ENCODE measurements around the gene CDHR4.

CDHR4 gene

DNA sequence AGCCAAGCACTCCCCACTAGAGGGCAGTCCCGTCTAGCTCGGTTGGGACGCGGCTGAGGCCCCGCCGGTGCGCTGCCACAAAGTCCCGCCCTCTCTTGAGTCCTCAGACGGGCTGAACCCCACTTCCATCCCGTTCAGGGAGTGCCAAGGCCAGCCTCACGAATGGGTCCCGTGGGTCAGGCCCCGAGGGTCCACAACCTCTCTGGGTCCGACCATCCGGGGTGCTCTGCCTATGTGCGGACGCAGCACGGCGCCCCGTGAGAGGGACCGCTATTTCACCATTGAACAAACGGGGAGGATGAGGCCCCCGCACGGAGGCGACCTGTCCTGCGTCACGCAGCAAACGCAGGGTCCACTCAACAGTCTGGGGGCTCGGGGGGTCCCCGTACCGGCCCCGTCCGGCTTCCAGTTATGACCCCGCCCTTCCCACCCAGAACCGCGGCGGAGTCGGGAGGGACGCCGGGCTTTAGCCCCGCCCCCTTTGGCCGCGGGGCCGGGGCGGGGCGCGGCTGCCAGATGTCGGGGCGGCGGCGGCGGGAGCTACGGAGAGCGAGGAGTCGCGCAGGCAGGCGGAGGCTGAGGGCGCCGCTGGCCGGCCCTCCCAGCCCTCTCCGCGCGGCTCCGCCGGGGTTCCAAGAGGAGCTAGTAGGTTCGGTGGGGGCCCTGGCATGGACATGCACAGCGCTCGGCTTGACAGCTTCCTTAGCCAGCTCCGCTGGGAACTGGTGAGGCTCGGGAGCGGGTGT is 3.2 kb upstream of the CDHR4 start, which contains the start of gene INKA1:
Gene INKA1, plus strand, starts transcription at position 543 of the 746 bp plus-strand sequence. Its CDS starts 132 bp downstream, at position 675.
- peak within 1 kb of the TSS; percentile 59 for H3K9ac ChIP-seq (ENCODE audit: low read depth, low read length)
- H3K27me3 ChIP-seq (ENCODE audit: insufficient read depth, low read length, poor library complexity): peaks cover 21% of the 10 kb centered on the region
- H3K79me2 ChIP-seq (ENCODE audit: insufficient read depth, low read length): no peaks in the 10 kb centered on the region
- H3K27ac ChIP-seq (ENCODE audit: low read length): peak within 1 kb of the TSS; percentile 35; the same call in 1 of the 2 replicates
- peaks cover 55% of the 10 kb centered on the region for H3K4me1 ChIP-seq (ENCODE audit: insufficient read depth, low read length)
- TF ChIP-seq EZH2 (IDR thresholded peaks at IDR 0.05; ENCODE audit: borderline replicate concordance, low read depth, low read length, severe bottlenecking): no peak
- TF ChIP-seq, protein P1, sequence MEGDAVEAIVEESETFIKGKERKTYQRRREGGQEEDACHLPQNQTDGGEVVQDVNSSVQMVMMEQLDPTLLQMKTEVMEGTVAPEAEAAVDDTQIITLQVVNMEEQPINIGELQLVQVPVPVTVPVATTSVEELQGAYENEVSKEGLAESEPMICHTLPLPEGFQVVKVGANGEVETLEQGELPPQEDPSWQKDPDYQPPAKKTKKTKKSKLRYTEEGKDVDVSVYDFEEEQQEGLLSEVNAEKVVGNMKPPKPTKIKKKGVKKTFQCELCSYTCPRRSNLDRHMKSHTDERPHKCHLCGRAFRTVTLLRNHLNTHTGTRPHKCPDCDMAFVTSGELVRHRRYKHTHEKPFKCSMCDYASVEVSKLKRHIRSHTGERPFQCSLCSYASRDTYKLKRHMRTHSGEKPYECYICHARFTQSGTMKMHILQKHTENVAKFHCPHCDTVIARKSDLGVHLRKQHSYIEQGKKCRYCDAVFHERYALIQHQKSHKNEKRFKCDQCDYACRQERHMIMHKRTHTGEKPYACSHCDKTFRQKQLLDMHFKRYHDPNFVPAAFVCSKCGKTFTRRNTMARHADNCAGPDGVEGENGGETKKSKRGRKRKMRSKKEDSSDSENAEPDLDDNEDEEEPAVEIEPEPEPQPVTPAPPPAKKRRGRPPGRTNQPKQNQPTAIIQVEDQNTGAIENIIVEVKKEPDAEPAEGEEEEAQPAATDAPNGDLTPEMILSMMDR (IDR thresholded peaks at IDR 0.05; ENCODE audit: borderline replicate concordance, extremely low read depth, low read length, poor library complexity, severe bottlenecking): no peak
- H3K4me2 ChIP-seq (ENCODE audit: insufficient read depth, low read length): peak within 1 kb of the TSS; percentile 100
- H3K9me3 ChIP-seq (ENCODE audit: insufficient read depth, low read length, severe bottlenecking): no peaks in the 10 kb centered on the region
- ATAC-seq (ENCODE audit: insufficient read depth, low read depth) (peak; percentile 81), DNase-seq (peak; percentile 85)
- H3K4me3 ChIP-seq (ENCODE audit: low read depth in 1 of 2, low read length in 2 of 2): peak within 1 kb of the TSS; percentile 40 to 98
- peaks cover 18% of the 10 kb centered on the region for H4K20me1 ChIP-seq (ENCODE audit: insufficient read depth, low read length)
- H2AFZ ChIP-seq (ENCODE audit: low read depth, low read length): peak within 1 kb of the TSS; percentile 100
- no peaks in the 10 kb centered on the region for H3K36me3 ChIP-seq (ENCODE audit: insufficient read depth, low read length)

- TF ChIP-seq, protein P1 (IDR thresholded peaks at IDR 0.05; ENCODE audit: borderline replicate concordance, extremely low read depth, low read length, poor library complexity, severe bottlenecking): no peak
- TF ChIP-seq EZH2 (IDR thresholded peaks at IDR 0.05; ENCODE audit: borderline replicate concordance, low read depth, low read length, severe bottlenecking): no peak
- Histone ChIP-seq H3K9me3 (ENCODE audit: insufficient read depth, low read length, severe bottlenecking) (no peaks in the 10 kb centered on the region), H3K9ac (ENCODE audit: low read depth, low read length) (no peak overlapping the region), H3K36me3 (ENCODE audit: insufficient read depth, low read length) (no peaks in the 10 kb centered on the region), H3K79me2 (ENCODE audit: insufficient read depth, low read length) (no peaks in the 10 kb centered on the region), H4K20me1 (ENCODE audit: insufficient read depth, low read length) (peaks cover 18% of the 10 kb centered on the region), H3K27ac (ENCODE audit: low read length) (no peak overlapping the region), H2AFZ (ENCODE audit: low read depth, low read length) (no peak overlapping the region), H3K4me3 (ENCODE audit: low read depth in 1 of 2, low read length in 2 of 2) (no peak overlapping the region), H3K4me1 (ENCODE audit: insufficient read depth, low read length) (peaks cover 38% of the 10 kb centered on the region), H3K4me2 (ENCODE audit: insufficient read depth, low read length) (no peak overlapping the region), H3K27me3 (ENCODE audit: insufficient read depth, low read length, poor library complexity) (peaks cover 21% of the 10 kb centered on the region)
- no peak for DNase-seq
- no peak for ATAC-seq (ENCODE audit: insufficient read depth, low read depth)
These were observed 1.5 kb upstream of the CDHR4 start for GRCh38 chr3:49801160-49801559.

GRCh38 chr3:49799105-49799504 is 568 bp downstream of the CDHR4 start:
- Histone ChIP-seq H3K36me3 (ENCODE audit: insufficient read depth, low read length) (no peaks in the 10 kb centered on the region), H3K4me3 (ENCODE audit: low read depth in 1 of 2, low read length in 2 of 2) (no peak overlapping the region), H4K20me1 (ENCODE audit: insufficient read depth, low read length) (peaks cover 7% of the 10 kb centered on the region), H3K9ac (ENCODE audit: low read depth, low read length) (no peak overlapping the region), H3K4me1 (ENCODE audit: insufficient read depth, low read length) (peaks cover 17% of the 10 kb centered on the region), H3K27ac (ENCODE audit: low read length) (no peak overlapping the region), H2AFZ (ENCODE audit: low read depth, low read length) (no peak overlapping the region), H3K27me3 (ENCODE audit: insufficient read depth, low read length, poor library complexity) (peaks cover 19% of the 10 kb centered on the region), H3K9me3 (ENCODE audit: insufficient read depth, low read length, severe bottlenecking) (no peaks in the 10 kb centered on the region), H3K4me2 (ENCODE audit: insufficient read depth, low read length) (no peak overlapping the region), H3K79me2 (ENCODE audit: insufficient read depth, low read length) (no peaks in the 10 kb centered on the region)
- TF ChIP-seq, protein P1 (IDR thresholded peaks at IDR 0.05; ENCODE audit: borderline replicate concordance, extremely low read depth, low read length, poor library complexity, severe bottlenecking): no peak
- TF ChIP-seq EZH2 (IDR thresholded peaks at IDR 0.05; ENCODE audit: borderline replicate concordance, low read depth, low read length, severe bottlenecking): no peak
- no peak for ATAC-seq (ENCODE audit: insufficient read depth, low read depth)
- no peak for DNase-seq

All from DND-41 (cell line).